H7 (cell line): ENCODE data around the gene GJC1. TPM values are rescaled to one million over a fixed set of nuclear protein-coding genes. Genes with fewer than 3 reads are reported as not detected.

Source experiments
- DNase-seq: peaks from one replicate; pipeline ENCODE4 v3.0.0; 2012
- H3K27me3 ChIP-seq: 2 replicates; pipeline ENCODE4 v1.6.0; 2011; ENCODE audit warnings: mild to moderate bottlenecking, low read length; ENCODE audit not compliant: control insufficient read depth, insufficient read depth
- H3K36me3 ChIP-seq: replicated peaks from 2 replicates; pipeline ENCODE4 v1.5.1; 2011; ENCODE audit warnings: low read length; ENCODE audit not compliant: control insufficient read depth, insufficient read depth
- H3K4me3 ChIP-seq: 2 replicates; pipeline ENCODE4 v1.5.1; 2011; ENCODE audit warnings: low read depth, mild to moderate bottlenecking, control low read depth, low read length, moderate library complexity; ENCODE audit not compliant: insufficient read depth
- total RNA-seq: library from RNA; depleted of rRNA; stranded (reverse); fragments of >200 nt; shearing (Covaris generic); gene quantifications from 2 replicates; pipeline ENCODE4 v1.2.3, GENCODE V29; 2014

The GJC1 gene
- total RNA-seq, 1 experiment from 2014 or later: 23.1 TPM

DNA sequence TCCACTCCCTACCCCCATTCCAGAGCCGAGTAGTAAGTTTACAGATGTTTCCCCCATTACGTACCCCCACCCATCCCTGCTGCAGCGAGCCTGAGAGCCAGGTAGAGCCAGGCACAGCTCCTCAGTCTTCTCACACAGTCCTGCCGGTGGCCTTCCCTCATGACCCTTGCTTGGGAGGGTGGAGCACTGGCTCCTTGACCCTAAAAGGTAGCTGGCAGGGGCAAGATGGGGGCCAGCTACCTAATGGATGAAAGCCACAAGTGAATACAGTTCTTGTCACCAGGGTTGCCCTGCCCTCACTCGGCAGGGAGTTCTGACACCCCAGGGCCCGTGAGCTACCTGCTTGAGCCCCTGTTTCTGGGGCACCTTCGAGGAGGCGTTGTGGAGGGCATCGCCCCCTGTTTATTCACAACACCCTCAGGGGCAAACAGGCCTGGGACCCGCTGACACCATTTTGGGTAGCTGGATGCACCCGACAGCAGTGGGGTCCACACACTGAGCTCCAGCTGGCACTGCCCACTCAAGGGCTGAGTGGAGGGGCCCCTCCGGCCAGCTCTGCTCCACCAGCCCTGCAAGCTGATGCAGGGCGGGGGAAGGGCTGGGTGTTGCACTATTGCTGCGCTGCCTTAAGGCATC, 49.1 kb downstream of the GJC1 start:
- Histone ChIP-seq H3K36me3 (no peaks in the 10 kb centered on the region), H3K4me3 (no peak overlapping the region), H3K27me3 (peaks cover 18% of the 10 kb centered on the region)
- DNase-seq: peak; percentile 45

DNA sequence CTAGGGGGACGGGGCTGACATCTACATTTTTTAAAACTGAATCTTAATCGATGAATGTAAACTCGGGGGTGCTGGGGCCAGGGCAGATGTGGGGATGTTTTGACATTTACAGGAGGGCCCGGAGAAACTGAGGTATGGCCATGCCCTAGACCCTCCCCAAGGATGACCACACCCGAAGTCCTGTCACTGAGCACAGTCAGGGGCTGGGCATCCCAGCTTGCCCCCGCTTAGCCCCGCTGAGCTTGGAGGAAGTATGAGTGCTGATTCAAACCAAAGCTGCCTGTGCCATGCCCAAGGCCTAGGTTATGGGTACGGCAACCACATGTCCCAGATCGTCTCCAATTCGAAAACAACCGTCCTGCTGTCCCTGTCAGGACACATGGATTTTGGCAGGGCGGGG, 49.9 kb downstream of the GJC1 start:
- peak; percentile 36 for DNase-seq

GRCh38 chr17:44779211-44780025, 50.7 kb downstream of the GJC1 start:
- peak; percentile 92 for DNase-seq
- H3K36me3 ChIP-seq: no peaks in the 10 kb centered on the region
- peaks cover 18% of the 10 kb centered on the region for H3K27me3 ChIP-seq

More for the DNA sequence above, 49.9 kb downstream of the GJC1 start:
- Histone ChIP-seq H3K27me3 (peaks cover 18% of the 10 kb centered on the region), H3K36me3 (no peaks in the 10 kb centered on the region), H3K4me3 (no peak overlapping the region)

GRCh38 chr17:44778656-44779210, 51.4 kb downstream of the GJC1 start:
- Histone ChIP-seq H3K4me3 (0 out of 2 replicates have a peak overlapping the region, but pooled peaks have one; percentile 45), H3K27me3 (peaks cover 18% of the 10 kb centered on the region), H3K36me3 (no peaks in the 10 kb centered on the region)
- DNase-seq: no peak

More at GRCh38 chr17:44779211-44780025, 50.7 kb downstream of the GJC1 start:
- peak overlapping the region; percentile 45 for H3K4me3 ChIP-seq

DNA sequence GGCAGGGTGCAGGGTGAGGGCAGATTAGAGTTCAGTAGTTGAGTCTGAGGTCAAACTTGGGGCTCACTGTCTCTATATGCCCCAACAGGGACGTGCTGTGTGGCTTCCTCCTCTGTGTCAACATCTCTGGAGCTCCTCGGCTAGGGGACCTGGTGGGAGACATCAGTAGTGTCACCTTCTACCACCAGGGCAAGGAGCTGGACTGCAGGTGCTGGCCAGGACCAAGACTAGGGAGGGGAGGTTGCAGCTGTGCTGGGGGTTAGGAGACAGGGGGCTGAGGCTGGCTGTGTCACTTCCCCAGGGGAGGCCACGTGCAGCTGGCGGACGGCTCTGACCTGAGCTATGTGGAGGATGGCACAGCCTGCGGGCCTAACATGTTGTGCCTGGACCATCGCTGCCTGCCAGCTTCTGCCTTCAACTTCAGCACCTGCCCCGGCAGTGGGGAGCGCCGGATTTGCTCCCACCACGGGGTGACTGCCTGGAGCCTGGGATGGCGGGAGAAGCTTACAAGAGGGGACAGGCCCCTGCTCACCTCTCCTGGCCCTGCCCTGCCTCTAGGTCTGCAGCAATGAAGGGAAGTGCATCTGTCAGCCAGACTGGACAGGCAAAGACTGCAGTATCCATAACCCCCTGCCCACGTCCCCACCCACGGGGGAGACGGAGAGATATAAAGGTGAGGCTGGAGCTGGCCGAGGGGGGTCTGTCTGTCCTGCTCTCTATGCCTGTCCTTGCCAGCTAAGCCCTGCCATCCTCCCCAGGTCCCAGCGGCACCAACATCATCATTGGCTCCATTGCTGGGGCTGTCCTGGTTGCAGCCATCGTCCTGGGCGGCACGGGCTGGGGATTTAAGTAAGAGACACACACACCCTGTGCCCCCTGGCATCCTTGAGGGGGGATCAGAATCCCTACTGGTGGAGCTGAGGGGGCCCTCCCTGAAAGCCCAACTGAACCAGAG, 52.4 kb downstream of the GJC1 start:
- no peaks in the 10 kb centered on the region for H3K36me3 ChIP-seq
- H3K4me3 ChIP-seq: no peak overlapping the region
- peak; percentile 38 for DNase-seq
- peaks cover 18% of the 10 kb centered on the region for H3K27me3 ChIP-seq

DNA sequence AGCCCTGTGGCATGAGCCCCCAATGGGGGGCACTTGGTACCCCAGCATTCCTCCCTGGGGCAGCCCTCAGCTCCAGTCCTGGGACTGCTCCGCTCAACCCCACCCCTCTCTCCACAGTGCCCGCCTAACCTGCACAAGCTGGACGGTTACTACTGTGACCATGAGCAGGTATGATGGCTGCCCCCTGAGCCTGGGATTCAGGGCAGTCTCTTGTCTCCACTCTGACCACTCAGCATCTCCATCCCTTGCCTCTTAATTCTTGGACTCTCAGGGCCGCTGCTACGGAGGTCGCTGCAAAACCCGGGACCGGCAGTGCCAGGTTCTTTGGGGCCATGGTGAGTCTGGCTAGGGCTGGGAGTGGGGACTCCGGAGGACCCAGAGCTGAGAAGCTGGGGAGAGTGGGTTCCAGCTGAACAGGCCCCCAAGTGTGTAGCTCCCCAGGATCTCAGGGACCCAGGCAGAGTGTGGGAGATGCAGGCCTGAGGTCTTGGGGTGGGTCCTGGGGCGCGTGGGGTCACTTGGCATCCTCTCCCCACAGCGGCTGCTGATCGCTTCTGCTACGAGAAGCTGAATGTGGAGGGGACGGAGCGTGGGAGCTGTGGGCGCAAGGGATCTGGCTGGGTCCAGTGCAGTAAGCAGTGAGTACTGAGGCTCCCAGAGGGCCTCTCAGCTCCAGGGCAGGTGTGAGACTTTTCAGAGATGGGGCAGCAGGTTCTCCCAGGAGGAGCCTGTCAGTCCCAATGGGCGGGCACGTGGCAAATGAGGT, 53.3 kb downstream of the GJC1 start:
- peak; percentile 22 for DNase-seq
- H3K4me3 ChIP-seq: no peak overlapping the region
- no peaks in the 10 kb centered on the region for H3K36me3 ChIP-seq
- peaks cover 18% of the 10 kb centered on the region for H3K27me3 ChIP-seq

GRCh38 chr17:44775838-44776621, 54.1 kb downstream of the GJC1 start:
- DNase-seq: no peak
- Histone ChIP-seq H3K27me3 (peaks cover 18% of the 10 kb centered on the region), H3K4me3 (peak overlapping the region; percentile 53), H3K36me3 (no peaks in the 10 kb centered on the region)

GRCh38 chr17:44775136-44775837, 54.8 kb downstream of the GJC1 start:
- peak overlapping the region; percentile 71 for H3K4me3 ChIP-seq
- DNase-seq: peak; percentile 100
- H3K36me3 ChIP-seq: no peaks in the 10 kb centered on the region
- H3K27me3 ChIP-seq: peaks cover 18% of the 10 kb centered on the region

GRCh38 chr17:44774271-44775135, 55.6 kb downstream of the GJC1 start:
- peak overlapping the region; percentile 71 for H3K4me3 ChIP-seq
- H3K27me3 ChIP-seq: peaks cover 18% of the 10 kb centered on the region
- DNase-seq: peak; percentile 99
- H3K36me3 ChIP-seq: no peaks in the 10 kb centered on the region

DNA sequence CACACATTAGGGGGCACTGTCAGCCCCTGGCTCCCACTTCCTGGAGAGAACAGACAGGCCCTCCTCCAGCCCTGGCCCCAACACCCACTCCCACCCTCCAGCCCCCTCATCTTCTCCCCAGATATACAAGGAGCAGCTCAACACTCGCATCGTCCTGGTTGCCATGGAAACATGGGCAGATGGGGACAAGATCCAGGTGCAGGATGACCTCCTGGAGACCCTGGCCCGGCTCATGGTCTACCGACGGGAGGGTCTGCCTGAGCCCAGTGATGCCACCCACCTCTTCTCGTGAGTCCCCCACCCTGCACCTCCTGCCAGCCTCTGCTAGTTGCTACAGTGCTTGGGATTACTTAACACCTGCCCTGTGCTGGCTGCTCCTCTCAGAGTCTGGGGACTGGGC, 56.9 kb downstream of the GJC1 start:
- no peaks in the 10 kb centered on the region for H3K36me3 ChIP-seq
- DNase-seq: no peak
- no peak overlapping the region for H3K4me3 ChIP-seq
- H3K27me3 ChIP-seq: peaks cover 16% of the 10 kb centered on the region

DNA sequence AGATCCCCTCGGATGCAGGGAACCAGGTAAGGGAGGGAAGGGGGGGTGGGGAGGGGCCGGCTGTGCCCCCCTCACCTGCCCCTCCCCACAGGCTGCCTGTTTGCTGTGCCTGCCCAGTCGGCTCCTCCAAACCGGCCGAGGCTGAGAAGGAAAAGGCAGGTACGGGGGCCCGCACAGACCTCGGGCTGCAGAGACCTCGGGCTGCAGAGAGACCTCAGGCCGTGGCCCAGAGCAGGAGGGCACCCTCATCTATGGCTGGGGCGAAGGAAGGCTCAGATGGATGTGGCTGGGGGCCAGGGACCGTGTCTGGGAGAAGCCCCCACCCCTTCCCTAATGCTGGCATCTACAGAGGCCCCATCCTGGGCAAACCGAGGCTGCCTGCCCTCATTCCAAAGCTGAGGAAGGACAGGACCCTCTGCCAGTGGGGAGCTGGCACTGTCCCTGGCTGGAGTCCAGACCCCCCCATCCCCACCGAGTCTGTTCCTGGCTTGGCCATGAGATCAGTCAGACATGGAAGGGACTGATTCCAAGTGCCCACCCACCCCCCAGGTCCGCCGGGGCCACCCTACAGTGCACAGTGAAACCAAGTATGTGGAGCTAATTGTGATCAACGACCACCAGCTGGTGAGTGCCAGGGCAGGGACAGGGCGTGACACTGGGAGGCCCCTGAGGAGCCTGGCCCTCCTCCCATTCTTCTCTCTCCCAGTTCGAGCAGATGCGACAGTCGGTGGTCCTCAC, 57.6 kb downstream of the GJC1 start:
- Histone ChIP-seq H3K4me3 (no peak overlapping the region), H3K36me3 (no peaks in the 10 kb centered on the region), H3K27me3 (peaks cover 15% of the 10 kb centered on the region)
- no peak for DNase-seq
